Adrenal gland (tissue), 12 donors: Measurements from ENCODE around the gene DPYD. TPM values are rescaled to one million over a fixed set of nuclear protein-coding genes. Genes with fewer than 3 reads are reported as not detected.

ENCODE experiments used
- DNase-seq, 7 donors: peaks; one replicate each; pipeline ENCODE4 v3.0.0-alpha.2; 2019 to 2020
- H3K27ac ChIP-seq, 5 donors: fragments of 200-600 bp; sonication (generic) in 4 of 5; 1 replicate in 3 of 5; 2 replicates in 2 of 5; pipeline versions ENCODE4 v1.5.1 to v1.8.0; 2016 to 2020; ENCODE audit warnings: mild to moderate bottlenecking in 1 of 5
- H3K27me3 ChIP-seq: fragments of 200-600 bp; 2 replicates; pipeline ENCODE4 v1.8.0; 2021
- H3K36me3 ChIP-seq, 2 donors: fragments of 200-600 bp; replicated peaks in 1 of 2; 1 replicate in 1 of 2; 2 replicates in 1 of 2; pipeline versions ENCODE4 v1.5.1 to v1.8.0; 2018 to 2022
- H3K4me1 ChIP-seq, 2 donors: fragments of 200-600 bp; replicated peaks in 1 of 2; 1 replicate in 1 of 2; 2 replicates in 1 of 2; pipeline versions ENCODE4 v1.5.1 to v1.8.0; 2018 to 2021
- H3K4me3 ChIP-seq, 4 donors: fragments of 200-600 bp; sonication (generic) in 3 of 4; one replicate each; pipeline ENCODE4 v1.5.1; 2016 to 2018
- H3K9me3 ChIP-seq, 3 donors: fragments of 200-600 bp; sonication (generic) in 1 of 3; replicated peaks in 1 of 3; 1 replicate in 2 of 3; 2 replicates in 1 of 3; pipeline versions ENCODE4 v1.5.1 to v1.8.0; 2016 to 2021
- CTCF ChIP-seq, 6 experiments: fragments of 450-650 bp in 4 of 6; fragments of 200-600 bp in 2 of 6; sonication (generic) in 1 of 6; IDR thresholded peaks; 1 replicate in 5 of 6; 2 replicates in 1 of 6; pipeline versions ENCODE4 v1.5.1 to v1.8.0; 2016 to 2021; ENCODE audit warnings: antibody characterized with exemption in 6 of 6, mild to moderate bottlenecking in 2 of 6, moderate library complexity in 1 of 6
- POLR2A ChIP-seq, 2 donors: fragments of 450-650 bp; IDR thresholded peaks; one replicate each; pipeline ENCODE4 v1.6.1; 2017; ENCODE audit warnings: antibody characterized with exemption in 2 of 2, mild to moderate bottlenecking in 2 of 2, moderate library complexity in 1 of 2
- WGBS, 4 donors: extraction: QIAGEN DNeasy Blood & Tissue Kit in 2 of 4; methylation state at CpG; one replicate each; pipeline versions ENCODE4 v1.1.5 to v1.1.7; 2013 to 2017; 5-methylcytosine and 5-hydroxymethylcytosine counted together
- intact Hi-C, 2 donors: fragments of 100-400 bp; cut with DNase I; formaldehyde crosslinking; loops; one replicate each; pipeline versions ENCODE4 v1.14.1 to v1.15.0; 2022 to 2023
- polyA plus RNA-seq, 3 donors: library from polyadenylated mRNA; stranded (reverse); fragments of 200-250 nt in 2 of 3; fragments of 350-450 nt in 1 of 3; fragmentation: Illumina TruSeq in 1 of 3; extraction: RNeasy Lipid Tissue Mini Kit (QIAGEN cat#74804) in 1 of 3; gene quantifications; one replicate each; pipeline ENCODE4 v1.2.3, GENCODE V29; 2013 to 2014
- total RNA-seq, 9 donors: library from RNA; depleted of rRNA in 4 of 9; stranded (reverse); fragments of >200 nt in 4 of 9; fragments of 120-200 nt in 1 of 9; fragmentation: NEBNext Ultra II Directional in 1 of 9; extraction: Animal tissue kit (Norgen Biotek cat#: 25700) in 1 of 9; gene quantifications; one replicate each; pipeline versions ENCODE4 v1.1.0 to v1.2.4, GENCODE V29; 2013 to 2023
- donor health status: healthy with polysubstance abuse.
- donor health status: Bipolar disorder and iron deficiency.
- donor health status: DM: yes; HTN: yes; CAD: no.
- donor health status: DM: no; HTN: no; CAD: no.
- donor health status: DM: no; HTN: no; CAD: no.
- donor health status: DM: yes; HTN: yes; CAD: no.

DPYD gene
- total and polyA plus RNA-seq, 12 donors = 6.6 to 73.1 (median 30.2) TPM

GRCh38 chr1:97691325-97691724 lies 229.5 kb downstream of the DPYD start:
- H3K36me3 ChIP-seq = no peaks in the 10 kb centered on the region
- no peak overlapping the region for H3K27ac ChIP-seq
- H3K4me3 ChIP-seq = no peak overlapping the region
- no peak for DNase-seq
- no peaks in the 10 kb centered on the region for H3K4me1 ChIP-seq
- no peaks in the 10 kb centered on the region for H3K9me3 ChIP-seq
- intact Hi-C loops = no loop called here
- no peaks in the 10 kb centered on the region for H3K27me3 ChIP-seq
- no peak for TF ChIP-seq POLR2A (IDR thresholded peaks at IDR 0.05)
- no peak for TF ChIP-seq CTCF (IDR thresholded peaks at IDR 0.05)

- WGBS, 4 donors = 89 to 94% (median 90%) methylated on average over 2 of the region's 2 CpGs
- TF ChIP-seq POLR2A (IDR thresholded peaks at IDR 0.05) = no peak
- no peak for TF ChIP-seq CTCF (IDR thresholded peaks at IDR 0.05)
- Histone ChIP-seq H3K4me1 (no peaks in the 10 kb centered on the region), H3K27ac (no peak overlapping the region), H3K4me3 (no peak overlapping the region), H3K9me3 (no peaks in the 10 kb centered on the region), H3K36me3 (no peaks in the 10 kb centered on the region), H3K27me3 (no peaks in the 10 kb centered on the region)
- intact Hi-C loops = no loop called here
- no peak for DNase-seq
These were observed 235.5 kb downstream of the DPYD start for GRCh38 chr1:97685360-97685759.

- Histone ChIP-seq H3K27ac (no peak overlapping the region), H3K36me3 (no peaks in the 10 kb centered on the region), H3K27me3 (no peaks in the 10 kb centered on the region), H3K9me3 (no peaks in the 10 kb centered on the region), H3K4me3 (no peak overlapping the region), H3K4me1 (no peaks in the 10 kb centered on the region)
- DNase-seq = no peak
- no peak for TF ChIP-seq CTCF (IDR thresholded peaks at IDR 0.05)
- no peak for TF ChIP-seq POLR2A (IDR thresholded peaks at IDR 0.05)
- intact Hi-C loops = no loop called here
These were observed 239.9 kb downstream of the DPYD start for GRCh38 chr1:97680894-97681293.

GRCh38 chr1:97680470-97680869 lies 240.4 kb downstream of the DPYD start:
- 76 to 83% (median 79%) methylated on average over 3 of the region's 3 CpGs for WGBS, 4 donors
- H3K4me1 ChIP-seq = no peaks in the 10 kb centered on the region
- intact Hi-C loops = no loop called here
- H3K27me3 ChIP-seq = no peaks in the 10 kb centered on the region
- DNase-seq = no peak
- TF ChIP-seq CTCF (IDR thresholded peaks at IDR 0.05) (no peak), POLR2A (IDR thresholded peaks at IDR 0.05) (no peak)
- no peaks in the 10 kb centered on the region for H3K36me3 ChIP-seq
- H3K4me3 ChIP-seq = no peak overlapping the region
- no peaks in the 10 kb centered on the region for H3K9me3 ChIP-seq
- no peak overlapping the region for H3K27ac ChIP-seq
